ENCODE data around the gene BICDL1. TPM values are rescaled to one million over a fixed set of nuclear protein-coding genes. Genes with fewer than 3 reads are reported as not detected.

The BICDL1 gene
- total RNA-seq, 1 experiment from 2014 or later, result 18.2 TPM

- TF ChIP-seq YY1 (IDR thresholded peaks at IDR 0.05; ENCODE audit: extremely low read depth, insufficient replicate concordance, low read depth, low read length) (no peak), ZNF274 (IDR thresholded peaks at IDR 0.05; ENCODE audit: low read depth, low read length) (no peak), SRF (IDR thresholded peaks at IDR 0.05; ENCODE audit: low read depth) (no peak), ATF3 (IDR thresholded peaks at IDR 0.05) (no peak), POLR2AphosphoS5 (IDR thresholded peaks at IDR 0.05; ENCODE audit: low read depth, low read length) (no peak), JUND (IDR thresholded peaks at IDR 0.05) (no peak), EZH2phosphoT487 (IDR thresholded peaks at IDR 0.05; ENCODE audit: borderline replicate concordance) (no peak), CBX3 (IDR thresholded peaks at IDR 0.05; ENCODE audit: low read depth) (no peak), SP1 (IDR thresholded peaks at IDR 0.05; ENCODE audit: low read depth) (no peak), RAD21 (IDR thresholded peaks at IDR 0.05; ENCODE audit: low read depth) (no peak), CTCF (IDR thresholded peaks at IDR 0.05 in 2 of 3, conservative IDR thresholded peaks at IDR 0.05 in 1 of 3; ENCODE audit: borderline replicate concordance in 1 of 3, insufficient read depth in 1 of 3, low read depth in 2 of 3, low read length in 2 of 3) (no peak), FOSL1 (IDR thresholded peaks at IDR 0.05; ENCODE audit: low read depth) (no peak), CEBPB (IDR thresholded peaks at IDR 0.05; ENCODE audit: low read depth) (no peak), ZFX (IDR thresholded peaks at IDR 0.05) (no peak), SIN3A (IDR thresholded peaks at IDR 0.05; ENCODE audit: low read depth) (no peak), REST (IDR thresholded peaks at IDR 0.05; ENCODE audit: low read depth) (no peak), POLR2A (IDR thresholded peaks at IDR 0.05; ENCODE audit: borderline replicate concordance, extremely low read depth, insufficient read depth, insufficient read length) (no peak), ELF1 (IDR thresholded peaks at IDR 0.05; ENCODE audit: borderline replicate concordance, low read depth) (no peak), MAX (IDR thresholded peaks at IDR 0.05) (no peak)
- no peak overlapping the region for H2AFZ ChIP-seq (ENCODE audit: low read depth, low read length, poor library complexity, severe bottlenecking)
- CTCF ChIA-PET, result no interaction called here
Observed at GRCh38 chr12:120117961-120118320, 128.9 kb downstream of the BICDL1 start.

More at GRCh38 chr12:120117961-120118320, 128.9 kb downstream of the BICDL1 start:
- Histone ChIP-seq H3K4me2 (ENCODE audit: low read length) (peak overlapping the region; percentile 96), H3K9ac (ENCODE audit: low read length) (peak overlapping the region; percentile 75), H3K4me1 (ENCODE audit: control insufficient read depth in 1 of 2, insufficient read depth in 2 of 2, low read length in 2 of 2) (peaks cover 17 to 27% of the 10 kb centered on the region in 2 experiments), H3K79me2 (ENCODE audit: insufficient read depth, low read length) (peaks cover 49% of the 10 kb centered on the region), H3K9me3 (ENCODE audit: control insufficient read depth in 1 of 2, insufficient read depth in 1 of 2, low read depth in 1 of 2, low read length in 2 of 2) (no peaks in the 10 kb centered on the region), H4K20me1 (ENCODE audit: insufficient read depth) (no peaks in the 10 kb centered on the region), H3K27me3 (ENCODE audit: insufficient read depth, low read length) (no peaks in the 10 kb centered on the region), H3K27ac (ENCODE audit: low read depth, low read length) (peak overlapping the region; percentile 70), H3K9me2 (ENCODE audit: insufficient read depth) (no peaks in the 10 kb centered on the region), H3K4me3 (replicated peaks in 1 of 2; ENCODE audit: low read depth in 1 of 2, low read length in 2 of 2) (peak overlapping the region; percentile 60 to 65), H3K36me3 (ENCODE audit: control insufficient read depth in 1 of 2, insufficient read depth in 2 of 2, low read length in 2 of 2) (peaks cover 4 to 15% of the 10 kb centered on the region in 2 experiments; a peak in 2 of 4 replicates)
- BruUV-seq (replicated peaks), result TSS peak; percentile 69
- ATAC-seq, result no peak
- RAD21 ChIA-PET (ENCODE audit: low non-redundant PET in 1 of 2, low total read pairs in 2 of 2, uncharacterized antibody in 2 of 2, unreplicated experiment in 2 of 2), result no interaction called here
- intact Hi-C loops (cut with micrococcal nuclease), result loop anchor here (5.0 kb wide), 1 partner anchor 64 kb away; no protein-coding TSS in a partner anchor
- no peak for DNase-seq (ENCODE audit: low read depth, low spot score)
- POLR2A ChIA-PET, result interaction anchor here (2.2 to 2.3 kb wide), 2 partner anchors 8 to 82 kb away, joined by 6 to 22 read pairs; partner anchors contain the start of gene RPLP0
